Adrenal gland (tissue), 5 donors: Measurements from ENCODE around the gene RBMS2.
A peak's percentile ranks its signal among the peaks of the same experiment; 100 is the strongest.

Experiments used
- POLR2A ChIP-seq, 2 donors: fragments of 450-650 bp; IDR thresholded peaks; one replicate each; pipeline ENCODE4 v1.6.1; 2017; ENCODE audit warnings: antibody characterized with exemption in 2 of 2, mild to moderate bottlenecking in 2 of 2, moderate library complexity in 1 of 2
- TF ChIP-seq, protein P1 (sequence below), 6 experiments: fragments of 450-650 bp in 4 of 6; fragments of 200-600 bp in 2 of 6; sonication (generic) in 1 of 6; IDR thresholded peaks; 1 replicate in 5 of 6; 2 replicates in 1 of 6; pipeline versions ENCODE4 v1.5.1 to v1.8.0; 2016 to 2021; ENCODE audit warnings: antibody characterized with exemption in 6 of 6, mild to moderate bottlenecking in 2 of 6, moderate library complexity in 1 of 6
- donor health status: DM: no; HTN: no; CAD: no.

DNA sequence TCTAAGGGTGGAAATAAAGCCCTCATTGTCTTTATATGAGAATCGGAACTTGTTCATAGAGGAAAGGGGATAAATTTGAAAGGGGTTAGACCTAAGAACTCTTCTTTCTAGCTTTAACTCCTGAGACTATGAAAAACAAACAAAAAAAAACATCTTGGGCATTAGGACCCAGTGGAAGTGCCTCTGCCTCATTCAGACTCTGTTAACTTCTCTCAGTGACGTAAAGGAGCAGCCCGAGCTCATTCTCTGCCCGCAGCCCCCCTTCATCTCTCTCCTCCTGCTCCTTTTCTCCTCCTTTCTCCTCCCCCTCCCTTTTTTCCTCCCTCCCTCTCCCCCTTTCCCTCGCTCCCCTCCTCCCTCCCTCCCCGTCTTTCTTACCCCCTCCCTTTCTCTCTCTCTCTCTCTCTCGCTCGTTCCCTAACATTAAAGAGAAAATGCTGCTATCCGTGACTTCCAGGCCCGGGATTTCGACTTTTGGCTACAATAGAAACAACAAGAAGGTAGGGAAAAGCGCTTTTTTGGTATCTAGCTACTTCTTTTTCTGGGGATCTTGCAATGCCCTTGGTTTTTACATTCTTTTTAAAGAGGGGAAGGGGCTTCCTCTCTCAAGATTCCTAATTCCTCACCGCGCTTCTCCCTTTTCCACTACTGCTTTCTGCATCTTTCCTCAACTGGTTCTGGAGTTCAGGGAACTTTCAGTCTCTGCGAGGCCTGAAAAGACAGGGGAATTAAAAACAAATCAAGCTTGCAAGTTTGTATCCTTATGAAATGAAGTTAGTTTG lies at the start of gene RBMS2:
- TF ChIP-seq, protein P1, sequence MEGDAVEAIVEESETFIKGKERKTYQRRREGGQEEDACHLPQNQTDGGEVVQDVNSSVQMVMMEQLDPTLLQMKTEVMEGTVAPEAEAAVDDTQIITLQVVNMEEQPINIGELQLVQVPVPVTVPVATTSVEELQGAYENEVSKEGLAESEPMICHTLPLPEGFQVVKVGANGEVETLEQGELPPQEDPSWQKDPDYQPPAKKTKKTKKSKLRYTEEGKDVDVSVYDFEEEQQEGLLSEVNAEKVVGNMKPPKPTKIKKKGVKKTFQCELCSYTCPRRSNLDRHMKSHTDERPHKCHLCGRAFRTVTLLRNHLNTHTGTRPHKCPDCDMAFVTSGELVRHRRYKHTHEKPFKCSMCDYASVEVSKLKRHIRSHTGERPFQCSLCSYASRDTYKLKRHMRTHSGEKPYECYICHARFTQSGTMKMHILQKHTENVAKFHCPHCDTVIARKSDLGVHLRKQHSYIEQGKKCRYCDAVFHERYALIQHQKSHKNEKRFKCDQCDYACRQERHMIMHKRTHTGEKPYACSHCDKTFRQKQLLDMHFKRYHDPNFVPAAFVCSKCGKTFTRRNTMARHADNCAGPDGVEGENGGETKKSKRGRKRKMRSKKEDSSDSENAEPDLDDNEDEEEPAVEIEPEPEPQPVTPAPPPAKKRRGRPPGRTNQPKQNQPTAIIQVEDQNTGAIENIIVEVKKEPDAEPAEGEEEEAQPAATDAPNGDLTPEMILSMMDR (IDR thresholded peaks at IDR 0.05) = no peak
- peak in 1 of 2 donors; percentile 52 for TF ChIP-seq POLR2A (IDR thresholded peaks at IDR 0.05)
